GM12891 (cell line): ENCODE data around the gene LYRM9.

ENCODE experiments used
- DNase-seq: peaks from one replicate; pipeline ENCODE4 v3.0.0; 2011; ENCODE audit warnings: low spot score; ENCODE audit not compliant: insufficient read length
- FAIRE-seq: peaks from 2 replicates; lab custom pipeline; 2011; peaks lifted over from hg19 to GRCh38; lab: Jason Lieb, UNC
- PAX5 ChIP-seq: IDR thresholded peaks from 2 replicates; pipeline ENCODE4 v1.6.1; 2011; ENCODE audit warnings: low read length, moderate library complexity, mild to moderate bottlenecking; ENCODE audit not compliant: insufficient read depth, severe bottlenecking
- POLR2A ChIP-seq: IDR thresholded peaks from 2 replicates; pipeline ENCODE4 v1.6.1; 2011; ENCODE audit warnings: low read depth, low read length, control low read depth
- POLR2AphosphoS5 ChIP-seq: IDR thresholded peaks from 2 replicates; pipeline ENCODE4 v1.6.1; 2011; ENCODE audit warnings: low read depth, low read length, control low read depth
- POU2F2 ChIP-seq: IDR thresholded peaks from 2 replicates; pipeline ENCODE4 v1.6.1; 2011; ENCODE audit warnings: low read depth, mild to moderate bottlenecking, control low read depth, low read length, moderate library complexity
- SPI1 ChIP-seq: IDR thresholded peaks from 2 replicates; pipeline ENCODE4 v1.6.1; 2011; ENCODE audit warnings: low read depth, low read length, control low read depth
- TAF1 ChIP-seq: IDR thresholded peaks from 2 replicates; pipeline ENCODE4 v1.6.1; 2011; ENCODE audit warnings: low read depth, low read length, control low read depth

LYRM9 gene

GRCh38 chr17:27882162-27882840 is 10.9 kb downstream of the LYRM9 start:
- TF ChIP-seq POLR2AphosphoS5 (no peak), PAX5 (no peak), POLR2A (no peak), TAF1 (no peak), SPI1 (no peak), POU2F2 (no peak)
- no peak for DNase-seq
- no peak for FAIRE-seq

GRCh38 chr17:27879987-27880608 is 13.1 kb downstream of the LYRM9 start:
- TF ChIP-seq POLR2A (no peak), SPI1 (no peak), TAF1 (no peak), PAX5 (no peak), POLR2AphosphoS5 (no peak), POU2F2 (no peak)
- DNase-seq (peak; percentile 73), FAIRE-seq (peak; percentile 91)

GRCh38 chr17:27878776-27879562 is 14.2 kb downstream of the LYRM9 start:
- no peak for DNase-seq
- no peak for FAIRE-seq
- TF ChIP-seq POLR2A (no peak), POU2F2 (no peak), TAF1 (no peak), POLR2AphosphoS5 (no peak), SPI1 (no peak), PAX5 (no peak)

- FAIRE-seq = no peak
- DNase-seq = no peak
- TF ChIP-seq PAX5 (no peak), TAF1 (no peak), POLR2A (no peak), SPI1 (no peak), POLR2AphosphoS5 (no peak), POU2F2 (no peak)
Measured at GRCh38 chr17:27873746-27874145, 19.4 kb downstream of the LYRM9 start.

GRCh38 chr17:27873211-27873610 is 20.0 kb downstream of the LYRM9 start:
- FAIRE-seq (no peak), DNase-seq (no peak)
- TF ChIP-seq POLR2AphosphoS5 = no peak
- TF ChIP-seq SPI1 = no peak
- TF ChIP-seq POU2F2 = no peak
- TF ChIP-seq TAF1 = no peak
- no peak for TF ChIP-seq POLR2A
- TF ChIP-seq PAX5 = no peak

- DNase-seq (no peak), FAIRE-seq (no peak)
- no peak for TF ChIP-seq POU2F2
- no peak for TF ChIP-seq POLR2AphosphoS5
- no peak for TF ChIP-seq SPI1
- no peak for TF ChIP-seq POLR2A
- no peak for TF ChIP-seq TAF1
- TF ChIP-seq PAX5 = no peak
Measured at GRCh38 chr17:27872776-27873175, 20.4 kb downstream of the LYRM9 start.

- no peak for DNase-seq
- no peak for TF ChIP-seq PAX5
- no peak for TF ChIP-seq POU2F2
- TF ChIP-seq TAF1 = no peak
- no peak for TF ChIP-seq POLR2AphosphoS5
- TF ChIP-seq SPI1 = no peak
- TF ChIP-seq POLR2A = no peak
- no peak for FAIRE-seq
Measured at GRCh38 chr17:27871407-27871806, 21.8 kb downstream of the LYRM9 start.

- FAIRE-seq (no peak), DNase-seq (no peak)
- TF ChIP-seq SPI1 (no peak), TAF1 (no peak), POLR2AphosphoS5 (no peak), POU2F2 (no peak), POLR2A (no peak), PAX5 (no peak)
Measured at GRCh38 chr17:27870345-27870744, 22.8 kb downstream of the LYRM9 start.

GRCh38 chr17:27868565-27868964 is 24.6 kb downstream of the LYRM9 start:
- FAIRE-seq (no peak), DNase-seq (no peak)
- no peak for TF ChIP-seq PAX5
- no peak for TF ChIP-seq TAF1
- TF ChIP-seq SPI1 = no peak
- no peak for TF ChIP-seq POU2F2
- no peak for TF ChIP-seq POLR2AphosphoS5
- no peak for TF ChIP-seq POLR2A
